HG02759 (cell line): ENCODE results near the gene PHPT1.
"Not testable (repeated sequence)": the region's sequence is repeated elsewhere in the genome, so short reads cannot be mapped to it uniquely, and the experiment has no call there.

ENCODE experiments used
- ATAC-seq: cut with Tn5 transposase; IDR thresholded peaks from one replicate; pipeline ENCODE4 v1.9.1; 2021; ENCODE audit warnings: mild to moderate bottlenecking, moderate library complexity; ENCODE audit not compliant: unreplicated experiment

Gene PHPT1

GRCh38 chr9:136823136-136824046 is 25.8 kb upstream of the PHPT1 start:
- no peak for ATAC-seq

GRCh38 chr9:136824496-136825225 is 24.5 kb upstream of the PHPT1 start:
- ATAC-seq, result no peak

GRCh38 chr9:136825295-136826187 is 23.7 kb upstream of the PHPT1 start:
- no peak for ATAC-seq

GRCh38 chr9:136826188-136826541 is 23.0 kb upstream of the PHPT1 start:
- no peak for ATAC-seq

GRCh38 chr9:136826703-136827582 is 22.3 kb upstream of the PHPT1 start:
- no peak for ATAC-seq

- ATAC-seq, result no peak
Observed at GRCh38 chr9:136827794-136828473, 21.3 kb upstream of the PHPT1 start.

- ATAC-seq, result no peak
Observed at GRCh38 chr9:136828474-136829140, 20.6 kb upstream of the PHPT1 start.

GRCh38 chr9:136829412-136829811 is 19.8 kb upstream of the PHPT1 start:
- no peak for ATAC-seq

- ATAC-seq, result no peak
Observed at GRCh38 chr9:136829981-136830885, 19.0 kb upstream of the PHPT1 start.

- ATAC-seq, result no peak
Observed at GRCh38 chr9:136831002-136831719, 18.0 kb upstream of the PHPT1 start.

- no peak for ATAC-seq
Observed at GRCh38 chr9:136831720-136832104, 17.5 kb upstream of the PHPT1 start.

- ATAC-seq, result no peak
Observed at GRCh38 chr9:136832581-136832980, 16.6 kb upstream of the PHPT1 start.

- not testable (repeated sequence) for ATAC-seq
Observed at GRCh38 chr9:136833381-136834048, 15.7 kb upstream of the PHPT1 start.

GRCh38 chr9:136835162-136835931 is 13.9 kb upstream of the PHPT1 start:
- no peak for ATAC-seq

GRCh38 chr9:136835932-136836904 is 13.0 kb upstream of the PHPT1 start:
- no peak for ATAC-seq
